Measurements from ENCODE around the gene MATCAP1. TPM values are rescaled to one million over a fixed set of nuclear protein-coding genes. Genes with fewer than 3 reads are reported as not detected.

MATCAP1 gene
- total RNA-seq, 1 donor from 2014 or later = 145 TPM

GRCh38 chr16:67157106-67157748, 26.5 kb downstream of the MATCAP1 start:
- Mint-ChIP-seq H3K4me3 (ENCODE audit: low read depth) (no peak overlapping the region), H3K4me1 (ENCODE audit: low read depth) (peaks cover 4% of the 10 kb centered on the region), H3K27ac (no peak overlapping the region), H3K36me3 (ENCODE audit: insufficient read depth) (no peaks in the 10 kb centered on the region), H3K9me3 (ENCODE audit: low read depth) (no peaks in the 10 kb centered on the region), H3K27me3 (peaks cover 84% of the 10 kb centered on the region)
- TF ChIP-seq CTCF (IDR thresholded peaks at IDR 0.05; ENCODE audit: unreplicated experiment) = no peak
- no peak for DNase-seq (ENCODE audit: low spot score, unreplicated experiment)

GRCh38 chr16:67156143-67156844, 27.5 kb downstream of the MATCAP1 start:
- no peak overlapping the region for H3K27ac Mint-ChIP-seq
- no peak for DNase-seq (ENCODE audit: low spot score, unreplicated experiment)

DNA sequence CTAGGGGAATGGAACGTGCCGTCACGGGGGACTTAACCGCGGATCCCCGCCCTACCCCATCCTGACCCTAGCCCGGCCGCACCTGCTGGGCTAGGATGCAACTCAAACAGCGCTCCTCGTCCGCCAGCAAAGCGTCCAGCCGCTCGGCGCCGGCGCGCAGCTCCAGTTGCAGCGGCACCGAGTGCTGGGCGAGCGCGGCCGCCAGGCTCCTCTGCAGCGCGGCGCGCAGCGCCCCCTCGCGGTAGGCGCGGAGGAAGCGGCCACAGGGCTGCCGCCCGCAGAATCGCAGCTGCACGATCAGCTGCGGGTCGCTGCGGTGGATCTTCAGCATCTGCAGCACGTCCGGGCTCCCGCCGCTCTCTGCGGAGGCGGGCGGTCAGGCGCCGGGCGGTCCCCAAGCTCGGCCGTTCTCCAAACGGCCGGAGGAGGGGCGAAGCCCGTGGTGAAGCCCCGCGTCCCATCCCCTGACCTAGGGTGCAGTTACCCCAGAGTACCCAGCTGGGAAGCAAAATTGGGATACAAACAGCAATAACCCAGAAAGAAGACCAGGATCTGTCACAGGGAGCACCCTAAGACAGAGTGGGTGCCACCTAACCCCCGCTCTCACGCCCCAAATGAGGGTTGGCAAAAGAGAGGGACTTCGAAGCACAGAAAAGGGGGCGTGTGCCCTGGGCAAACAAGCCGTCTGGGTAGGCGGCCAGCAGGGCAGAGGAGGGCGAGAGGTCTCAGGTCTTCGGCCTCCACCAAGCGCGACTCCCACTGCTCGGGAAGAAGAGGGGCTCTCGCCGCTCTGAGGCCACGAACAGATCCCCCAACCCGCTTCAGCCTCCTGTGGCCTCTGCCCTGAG, 28.2 kb downstream of the MATCAP1 start:
- H3K27ac Mint-ChIP-seq = no peak overlapping the region
- H3K4me3 Mint-ChIP-seq (ENCODE audit: low read depth) = peak overlapping the region; percentile 65
- H3K4me1 Mint-ChIP-seq (ENCODE audit: low read depth) = peaks cover 5% of the 10 kb centered on the region
- peaks cover 79% of the 10 kb centered on the region for H3K27me3 Mint-ChIP-seq
- H3K9me3 Mint-ChIP-seq (ENCODE audit: low read depth) = no peaks in the 10 kb centered on the region
- peak; percentile 80 for DNase-seq (ENCODE audit: low spot score, unreplicated experiment)
- no peaks in the 10 kb centered on the region for H3K36me3 Mint-ChIP-seq (ENCODE audit: insufficient read depth)
- peak; percentile 99 for TF ChIP-seq CTCF (IDR thresholded peaks at IDR 0.05; ENCODE audit: unreplicated experiment)

More at GRCh38 chr16:67156143-67156844, 27.5 kb downstream of the MATCAP1 start:
- Mint-ChIP-seq H3K27me3 (peaks cover 83% of the 10 kb centered on the region), H3K36me3 (ENCODE audit: insufficient read depth) (no peaks in the 10 kb centered on the region), H3K4me1 (ENCODE audit: low read depth) (peaks cover 4% of the 10 kb centered on the region), H3K4me3 (ENCODE audit: low read depth) (no peak overlapping the region), H3K9me3 (ENCODE audit: low read depth) (no peaks in the 10 kb centered on the region)
- TF ChIP-seq CTCF (IDR thresholded peaks at IDR 0.05; ENCODE audit: unreplicated experiment) = no peak

- Mint-ChIP-seq H3K27ac (no peak overlapping the region), H3K27me3 (peaks cover 74% of the 10 kb centered on the region), H3K4me1 (ENCODE audit: low read depth) (peaks cover 5% of the 10 kb centered on the region), H3K36me3 (ENCODE audit: insufficient read depth) (no peaks in the 10 kb centered on the region), H3K4me3 (ENCODE audit: low read depth) (peak overlapping the region; percentile 65), H3K9me3 (ENCODE audit: low read depth) (no peaks in the 10 kb centered on the region)
- no peak for DNase-seq (ENCODE audit: low spot score, unreplicated experiment)
- no peak for TF ChIP-seq CTCF (IDR thresholded peaks at IDR 0.05; ENCODE audit: unreplicated experiment)
These were observed 29.0 kb downstream of the MATCAP1 start for GRCh38 chr16:67154578-67155294.
